ENCODE results near the gene TCEA2.

TCEA2 gene

GRCh38 chr20:64053841-64054661 lies 8.9 kb upstream of the TCEA2 start:
- TF ChIP-seq CTCF (IDR thresholded peaks at IDR 0.05; ENCODE audit: low read depth, low read length, missing control alignments): peak; percentile 23
- in situ Hi-C loops (cut with HindIII; ENCODE audit: low sequenced_read_pairs): loop anchor here (5.0 kb wide), 1 partner anchor 52 kb away; no protein-coding TSS in a partner anchor
- DNase-seq (ENCODE audit: low read depth): no peak
- no peak overlapping the region for H3K4me3 ChIP-seq (ENCODE audit: low read depth, low read length)

- H3K4me3 ChIP-seq (ENCODE audit: low read depth, low read length): no peak overlapping the region
- DNase-seq (ENCODE audit: low read depth): no peak
- in situ Hi-C loops (cut with HindIII; ENCODE audit: low sequenced_read_pairs): no loop called here
- no peak for TF ChIP-seq CTCF (IDR thresholded peaks at IDR 0.05; ENCODE audit: low read depth, low read length, missing control alignments)
Measured at GRCh38 chr20:64055396-64055892, 7.6 kb upstream of the TCEA2 start.

- no peak for DNase-seq (ENCODE audit: low read depth)
- in situ Hi-C loops (cut with HindIII; ENCODE audit: low sequenced_read_pairs): no loop called here
- TF ChIP-seq CTCF (IDR thresholded peaks at IDR 0.05; ENCODE audit: low read depth, low read length, missing control alignments): no peak
- no peak overlapping the region for H3K4me3 ChIP-seq (ENCODE audit: low read depth, low read length)
Measured at GRCh38 chr20:64055893-64056638, 6.9 kb upstream of the TCEA2 start.

DNA sequence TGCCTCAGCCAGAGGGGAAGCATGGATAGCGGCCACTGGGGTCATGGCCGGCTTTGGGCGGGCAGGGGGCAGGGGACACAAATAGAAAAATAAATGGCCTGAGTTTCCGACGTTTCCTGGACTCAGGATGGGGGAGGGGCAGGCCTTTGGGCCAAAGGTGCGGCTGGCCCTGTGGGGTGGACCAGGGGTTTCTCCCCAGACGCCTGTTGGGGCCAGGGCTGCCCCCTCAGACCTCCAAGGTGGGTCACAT lies 6.4 kb upstream of the TCEA2 start:
- no peak overlapping the region for H3K4me3 ChIP-seq (ENCODE audit: low read depth, low read length)
- in situ Hi-C loops (cut with HindIII; ENCODE audit: low sequenced_read_pairs): no loop called here
- TF ChIP-seq CTCF (IDR thresholded peaks at IDR 0.05; ENCODE audit: low read depth, low read length, missing control alignments): no peak
- no peak for DNase-seq (ENCODE audit: low read depth)

GRCh38 chr20:64056889-64057627 lies 5.9 kb upstream of the TCEA2 start:
- H3K4me3 ChIP-seq (ENCODE audit: low read depth, low read length): no peak overlapping the region
- in situ Hi-C loops (cut with HindIII; ENCODE audit: low sequenced_read_pairs): no loop called here
- no peak for TF ChIP-seq CTCF (IDR thresholded peaks at IDR 0.05; ENCODE audit: low read depth, low read length, missing control alignments)
- DNase-seq (ENCODE audit: low read depth): no peak
